Testis (tissue), 3 donors: ENCODE data around the gene OTOP3. TPM values are rescaled to one million over a fixed set of nuclear protein-coding genes. Genes with fewer than 3 reads are reported as not detected.

Experiments used
- DNase-seq: peaks from one replicate; pipeline ENCODE4 v3.0.0-alpha.2; 2019
- H3K27ac ChIP-seq, 2 donors: fragments of 200-600 bp; sonication (generic); one replicate each; pipeline ENCODE4 v1.5.1; 2019
- H3K27me3 ChIP-seq: fragments of 200-600 bp; sonication (generic); one replicate; pipeline ENCODE4 v1.5.1; 2019
- H3K36me3 ChIP-seq: fragments of 200-600 bp; sonication (generic); one replicate; pipeline ENCODE4 v1.5.1; 2017; ENCODE audit warnings: low read depth; ENCODE audit errors: missing control alignments
- H3K4me1 ChIP-seq: fragments of 200-600 bp; sonication (generic); one replicate; pipeline ENCODE4 v1.5.1; 2019
- H3K4me3 ChIP-seq, 2 donors: fragments of 200-600 bp; sonication (generic); one replicate each; pipeline ENCODE4 v1.5.1; 2017 to 2019
- H3K9me3 ChIP-seq: fragments of 200-600 bp; sonication (generic); one replicate; pipeline ENCODE4 v1.5.1; 2017
- CTCF ChIP-seq, 3 experiments: fragments of 450-650 bp in 2 of 3; fragments of 200-600 bp in 1 of 3; sonication (generic) in 1 of 3; IDR thresholded peaks; one replicate each; pipeline ENCODE4 v1.5.1; 2016 to 2019; ENCODE audit warnings: antibody characterized with exemption in 3 of 3, mild to moderate bottlenecking in 2 of 3, moderate library complexity in 1 of 3
- POLR2A ChIP-seq: fragments of 450-650 bp; IDR thresholded peaks from one replicate; pipeline ENCODE4 v1.6.1; 2017; ENCODE audit warnings: antibody characterized with exemption, mild to moderate bottlenecking, moderate library complexity
- WGBS, 2 donors: methylation state at CpG; one replicate each; pipeline ENCODE4 v1.1.5; 2018; 5-methylcytosine and 5-hydroxymethylcytosine counted together
- intact Hi-C: fragments of 100-400 bp; cut with DNase I; formaldehyde crosslinking; loops from one replicate; pipeline ENCODE4 v1.15.1; 2023; ENCODE audit warnings: low total_unique reads
- polyA plus RNA-seq: library from polyadenylated mRNA; stranded (reverse); fragments of 350-450 nt; fragmentation: Illumina TruSeq; extraction: RNeasy Lipid Tissue Mini Kit (QIAGEN cat#74804); gene quantifications from one replicate; pipeline ENCODE4 v1.2.3, GENCODE V29; 2014; ENCODE audit warnings: low read depth, low replicate concordance; ENCODE audit not compliant: insufficient read depth
- total RNA-seq, 2 donors: library from RNA; depleted of rRNA; stranded (reverse); fragments of >200 nt; gene quantifications; one replicate each; pipeline ENCODE4 v1.2.3, GENCODE V29; 2016

OTOP3 gene
- total and polyA plus RNA-seq, 3 donors from 2014 or later: 0.12 TPM; not detected in 2

GRCh38 chr17:74923538-74924249, 12.0 kb upstream of the OTOP3 start:
- no peaks in the 10 kb centered on the region for H3K27me3 ChIP-seq
- H3K4me1 ChIP-seq: peaks cover 20% of the 10 kb centered on the region

GRCh38 chr17:74924250-74924948, 11.3 kb upstream of the OTOP3 start, which contains the start of gene OTOP2:
Gene OTOP2, plus strand, starts transcription at chr17:74924273. Its CDS starts 360 bp downstream, at chr17:74924633.
- Histone ChIP-seq H3K4me1 (peaks cover 20% of the 10 kb centered on the region), H3K9me3 (no peaks in the 10 kb centered on the region), H3K27me3 (no peaks in the 10 kb centered on the region), H3K27ac (no peak within 1 kb of the TSS), H3K36me3 (no peaks in the 10 kb centered on the region), H3K4me3 (peak within 1 kb of the TSS; percentile 22 to 45)
- 0 to 2% methylated on average over 15 to 44 of the region's 54 CpGs for WGBS, 2 donors
- intact Hi-C loops: no loop called here
- TF ChIP-seq CTCF (IDR thresholded peaks at IDR 0.05) (no peak), POLR2A (no peak)
- no peak for DNase-seq

More at GRCh38 chr17:74923538-74924249, 12.0 kb upstream of the OTOP3 start:
- no peaks in the 10 kb centered on the region for H3K9me3 ChIP-seq
- H3K27ac ChIP-seq: no peak overlapping the region
- TF ChIP-seq CTCF (IDR thresholded peaks at IDR 0.05): peak in 2 of 3 experiments; percentile 49 to 89
- TF ChIP-seq POLR2A: no peak
- DNase-seq: peak; percentile 76
- intact Hi-C loops: no loop called here
- H3K4me3 ChIP-seq: peak overlapping the region; percentile 22 to 45
- WGBS, 2 donors: 0 to 2% methylated on average over 5 to 55 of the region's 59 CpGs
- H3K36me3 ChIP-seq: no peaks in the 10 kb centered on the region

GRCh38 chr17:74925242-74925641, 10.5 kb upstream of the OTOP3 start:
- 62 to 82% methylated on average over 3 of the region's 3 CpGs for WGBS, 2 donors
- Histone ChIP-seq H3K9me3 (no peaks in the 10 kb centered on the region), H3K4me1 (peaks cover 20% of the 10 kb centered on the region), H3K4me3 (no peak overlapping the region), H3K36me3 (no peaks in the 10 kb centered on the region), H3K27ac (no peak overlapping the region), H3K27me3 (no peaks in the 10 kb centered on the region)
- intact Hi-C loops: no loop called here
- DNase-seq: no peak
- no peak for TF ChIP-seq POLR2A
- no peak for TF ChIP-seq CTCF (IDR thresholded peaks at IDR 0.05)

- WGBS, 2 donors: 80 to 84% methylated on average over 5 to 6 of the region's 6 CpGs
- Histone ChIP-seq H3K4me1 (peaks cover 6% of the 10 kb centered on the region), H3K27me3 (no peaks in the 10 kb centered on the region), H3K36me3 (no peaks in the 10 kb centered on the region), H3K4me3 (no peak overlapping the region), H3K9me3 (no peaks in the 10 kb centered on the region), H3K27ac (no peak overlapping the region)
- no peak for DNase-seq
- intact Hi-C loops: no loop called here
- TF ChIP-seq CTCF (IDR thresholded peaks at IDR 0.05) (no peak), POLR2A (no peak)
Measured at GRCh38 chr17:74928786-74929185, 6.9 kb upstream of the OTOP3 start.
